ENCODE data around the gene IGLON5. TPM values are rescaled to one million over a fixed set of nuclear protein-coding genes. Genes with fewer than 3 reads are reported as not detected.

Gene IGLON5
- total RNA-seq, 2 experiments from 2014 or later = not detected

GRCh38 chr19:51282335-51282734 lies 29.1 kb upstream of the IGLON5 start:
- intact Hi-C loops (cut with micrococcal nuclease; ENCODE audit: unreplicated experiment) = no loop called here
- Histone ChIP-seq H3K9me2 (ENCODE audit: insufficient read depth, low read length) (no peaks in the 10 kb centered on the region), H3K4me1 (ENCODE audit: insufficient read depth, low read length, poor library complexity, severe bottlenecking) (no peaks in the 10 kb centered on the region), H3K27ac (ENCODE audit: low read depth, low read length, poor library complexity, severe bottlenecking) (no peak overlapping the region), H3K36me3 (ENCODE audit: insufficient read depth, low read length) (no peaks in the 10 kb centered on the region), H3K9me3 (ENCODE audit: low read length) (no peaks in the 10 kb centered on the region), H4K20me1 (ENCODE audit: insufficient read depth, low read length) (no peaks in the 10 kb centered on the region), H2AFZ (ENCODE audit: low read length) (no peak overlapping the region), H3K79me2 (ENCODE audit: insufficient read depth, low read depth, low read length) (no peaks in the 10 kb centered on the region), H3K4me3 (ENCODE audit: low read depth, low read length, poor library complexity, severe bottlenecking) (no peak overlapping the region), H3K4me2 (ENCODE audit: low read length) (no peak overlapping the region)
- no peak for DNase-seq (ENCODE audit: low spot score)
- TF ChIP-seq CTCF (conservative IDR thresholded peaks at IDR 0.05; ENCODE audit: low read length) (no peak), EZH2phosphoT487 (IDR thresholded peaks at IDR 0.05; ENCODE audit: borderline replicate concordance, low read depth, low read length) (no peak)
- ChIA-PET POLR2A (no interaction called here), CTCF (ENCODE audit: unreplicated experiment) (no interaction called here)
- no TSS peak for BruUV-seq (replicated peaks)

GRCh38 chr19:51285682-51286081 lies 25.8 kb upstream of the IGLON5 start:
- no peak overlapping the region for H3K4me3 ChIP-seq (ENCODE audit: low read depth, low read length, poor library complexity, severe bottlenecking)
- CTCF ChIA-PET (ENCODE audit: unreplicated experiment) = no interaction called here
- POLR2A ChIA-PET = no interaction called here
- no peaks in the 10 kb centered on the region for H3K79me2 ChIP-seq (ENCODE audit: insufficient read depth, low read depth, low read length)
- TF ChIP-seq CTCF (conservative IDR thresholded peaks at IDR 0.05; ENCODE audit: low read length) = no peak
- no peak for TF ChIP-seq EZH2phosphoT487 (IDR thresholded peaks at IDR 0.05; ENCODE audit: borderline replicate concordance, low read depth, low read length)
- BruUV-seq (replicated peaks) = no TSS peak
- H2AFZ ChIP-seq (ENCODE audit: low read length) = no peak overlapping the region
- no peak overlapping the region for H3K27ac ChIP-seq (ENCODE audit: low read depth, low read length, poor library complexity, severe bottlenecking)
- DNase-seq (ENCODE audit: low spot score) = no peak
- H3K4me2 ChIP-seq (ENCODE audit: low read length) = no peak overlapping the region
- intact Hi-C loops (cut with micrococcal nuclease; ENCODE audit: unreplicated experiment) = no loop called here
- no peaks in the 10 kb centered on the region for H3K4me1 ChIP-seq (ENCODE audit: insufficient read depth, low read length, poor library complexity, severe bottlenecking)
- no peaks in the 10 kb centered on the region for H3K36me3 ChIP-seq (ENCODE audit: insufficient read depth, low read length)
- H3K9me2 ChIP-seq (ENCODE audit: insufficient read depth, low read length) = no peaks in the 10 kb centered on the region
- no peaks in the 10 kb centered on the region for H4K20me1 ChIP-seq (ENCODE audit: insufficient read depth, low read length)
- no peaks in the 10 kb centered on the region for H3K9me3 ChIP-seq (ENCODE audit: low read length)

DNA sequence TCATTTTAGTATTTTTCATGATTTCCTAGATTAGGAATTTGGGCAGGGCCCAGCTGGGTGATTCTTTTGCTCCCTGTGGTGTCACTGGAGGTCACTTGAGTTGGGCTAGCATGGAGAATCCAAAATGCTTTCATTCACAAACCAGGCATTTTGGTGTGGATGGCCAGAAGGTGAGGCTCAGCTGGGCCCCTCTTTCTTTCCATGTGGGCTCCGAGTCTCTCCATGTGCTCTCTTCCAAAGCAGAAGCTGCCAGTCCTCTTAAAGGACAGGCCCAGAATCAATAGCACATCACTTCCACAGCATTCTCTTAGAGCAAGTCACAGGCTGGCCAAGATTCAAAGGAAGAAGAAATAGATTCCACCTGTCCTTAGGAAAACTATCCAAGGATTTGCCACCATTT lies 21.8 kb upstream of the IGLON5 start:
- DNase-seq (ENCODE audit: low spot score) = no peak
- no peaks in the 10 kb centered on the region for H3K9me2 ChIP-seq (ENCODE audit: insufficient read depth, low read length)
- TF ChIP-seq EZH2phosphoT487 (IDR thresholded peaks at IDR 0.05; ENCODE audit: borderline replicate concordance, low read depth, low read length) (no peak), CTCF (conservative IDR thresholded peaks at IDR 0.05; ENCODE audit: low read length) (no peak)
- no peak overlapping the region for H3K27ac ChIP-seq (ENCODE audit: low read depth, low read length, poor library complexity, severe bottlenecking)
- H3K79me2 ChIP-seq (ENCODE audit: insufficient read depth, low read depth, low read length) = no peaks in the 10 kb centered on the region
- H4K20me1 ChIP-seq (ENCODE audit: insufficient read depth, low read length) = no peaks in the 10 kb centered on the region
- no peaks in the 10 kb centered on the region for H3K36me3 ChIP-seq (ENCODE audit: insufficient read depth, low read length)
- ChIA-PET POLR2A (no interaction called here), CTCF (ENCODE audit: unreplicated experiment) (no interaction called here)
- no peak overlapping the region for H2AFZ ChIP-seq (ENCODE audit: low read length)
- H3K4me2 ChIP-seq (ENCODE audit: low read length) = no peak overlapping the region
- no TSS peak for BruUV-seq (replicated peaks)
- H3K4me1 ChIP-seq (ENCODE audit: insufficient read depth, low read length, poor library complexity, severe bottlenecking) = no peaks in the 10 kb centered on the region
- intact Hi-C loops (cut with micrococcal nuclease; ENCODE audit: unreplicated experiment) = no loop called here
- no peaks in the 10 kb centered on the region for H3K9me3 ChIP-seq (ENCODE audit: low read length)
- H3K4me3 ChIP-seq (ENCODE audit: low read depth, low read length, poor library complexity, severe bottlenecking) = no peak overlapping the region

All from OCI-LY7 (cell line).